Vagina (tissue), 2 donors: ENCODE data around the gene TNFRSF8. TPM values are rescaled to one million over a fixed set of nuclear protein-coding genes. Genes with fewer than 3 reads are reported as not detected.
A peak's percentile ranks its signal among the peaks of the same experiment; 100 is the strongest.

Experiments
- DNase-seq, 2 donors: peaks; one replicate each; pipeline ENCODE4 v3.0.0-alpha.2; 2017; ENCODE audit errors: extremely low spot score in 2 of 2
- H3K27ac ChIP-seq: fragments of 200-600 bp; sonication (generic); one replicate; pipeline ENCODE4 v1.5.1; 2019
- H3K27me3 ChIP-seq: fragments of 200-600 bp; sonication (generic); one replicate; pipeline ENCODE4 v1.5.1; 2019
- H3K36me3 ChIP-seq, 2 donors: fragments of 200-600 bp; sonication (generic); one replicate each; pipeline ENCODE4 v1.5.1; 2017 to 2019
- H3K4me1 ChIP-seq: fragments of 200-600 bp; sonication (generic); one replicate; pipeline ENCODE4 v1.5.1; 2019
- H3K4me3 ChIP-seq, 2 donors: fragments of 200-600 bp; sonication (generic); 1 replicate in 1 of 2; 2 replicates in 1 of 2; pipeline ENCODE4 v1.5.1; 2016 to 2019
- H3K9me3 ChIP-seq: fragments of 200-600 bp; sonication (generic); one replicate; pipeline ENCODE4 v1.5.1; 2019
- POLR2A ChIP-seq, 2 donors: fragments of 450-650 bp; IDR thresholded peaks; one replicate each; pipeline ENCODE4 v1.6.1; 2017; ENCODE audit warnings: antibody characterized with exemption in 2 of 2, mild to moderate bottlenecking in 2 of 2, moderate library complexity in 2 of 2
- POLR2AphosphoS5 ChIP-seq, 2 donors: sonication (generic); formaldehyde crosslinking; IDR thresholded peaks; one replicate each; pipeline ENCODE4 v1.9.0; 2017; ENCODE audit warnings: antibody characterized with exemption in 2 of 2, mild to moderate bottlenecking in 2 of 2, low read depth in 1 of 2; ENCODE audit not compliant: insufficient read depth in 1 of 2
- intact Hi-C: fragments of 100-400 bp; cut with DNase I; formaldehyde crosslinking; loops from one replicate; pipeline ENCODE4 v1.15.1; 2023
- total RNA-seq: library from RNA; depleted of rRNA; stranded (reverse); fragments of >200 nt; gene quantifications from one replicate; pipeline ENCODE4 v1.2.3, GENCODE V29; 2016
- TF ChIP-seq, protein P1 (sequence below), 3 experiments: fragments of 450-650 bp in 2 of 3; fragments of 200-600 bp in 1 of 3; sonication (generic) in 1 of 3; IDR thresholded peaks; one replicate each; pipeline ENCODE4 v1.5.1; 2017 to 2019; ENCODE audit warnings: antibody characterized with exemption in 3 of 3, mild to moderate bottlenecking in 2 of 3, moderate library complexity in 2 of 3

Gene TNFRSF8
- total RNA-seq, 1 donor from 2014 or later = 1.2 TPM

DNA sequence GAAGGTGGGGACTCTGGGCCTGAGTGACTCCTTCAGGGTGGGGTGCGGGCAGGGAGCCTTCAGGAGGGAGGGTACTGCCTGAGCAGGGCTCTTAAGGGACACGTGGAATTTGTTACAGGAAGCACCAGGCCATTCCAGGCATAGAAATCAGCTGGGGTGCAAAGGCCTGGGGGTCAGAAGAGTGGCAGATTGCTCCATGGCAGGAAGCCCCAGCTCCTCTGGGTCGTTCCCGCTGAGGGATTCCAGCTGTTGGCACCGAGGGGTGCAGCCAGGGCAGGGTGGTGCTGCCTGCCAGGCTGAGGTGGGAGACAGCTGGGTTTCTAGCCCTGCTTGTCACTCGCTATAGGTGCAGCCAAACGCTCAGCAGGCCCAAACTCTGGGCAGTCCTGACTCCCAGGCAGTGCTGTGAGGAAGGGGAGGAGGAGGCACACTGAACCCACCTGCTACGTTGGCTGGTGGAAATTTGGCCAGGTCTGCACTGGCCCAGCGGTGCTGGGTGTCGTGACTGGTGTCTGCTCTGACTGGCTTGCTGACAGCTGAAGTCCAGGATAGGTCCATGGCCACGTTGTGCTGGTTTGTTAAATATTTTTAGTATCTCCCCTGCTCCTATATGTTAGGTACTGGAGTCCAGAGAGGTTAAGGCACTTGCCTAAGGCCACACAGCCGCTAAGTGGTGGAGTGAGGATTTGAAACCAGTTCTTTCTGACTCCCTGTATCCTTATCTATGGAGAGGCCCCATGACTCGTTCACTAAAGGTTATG is 123.0 kb downstream of the TNFRSF8 start:
- peak overlapping the region in 1 of 2 donors; percentile 5 for H3K4me3 ChIP-seq
- intact Hi-C loops = no loop called here
- H3K27ac ChIP-seq = peak overlapping the region; percentile 88
- peaks cover 0 to 4% of the 10 kb centered on the region in 2 donors for H3K36me3 ChIP-seq
- peaks cover 72% of the 10 kb centered on the region for H3K4me1 ChIP-seq
- H3K9me3 ChIP-seq = no peaks in the 10 kb centered on the region
- no peak for DNase-seq
- H3K27me3 ChIP-seq = no peaks in the 10 kb centered on the region
- TF ChIP-seq, protein P1, sequence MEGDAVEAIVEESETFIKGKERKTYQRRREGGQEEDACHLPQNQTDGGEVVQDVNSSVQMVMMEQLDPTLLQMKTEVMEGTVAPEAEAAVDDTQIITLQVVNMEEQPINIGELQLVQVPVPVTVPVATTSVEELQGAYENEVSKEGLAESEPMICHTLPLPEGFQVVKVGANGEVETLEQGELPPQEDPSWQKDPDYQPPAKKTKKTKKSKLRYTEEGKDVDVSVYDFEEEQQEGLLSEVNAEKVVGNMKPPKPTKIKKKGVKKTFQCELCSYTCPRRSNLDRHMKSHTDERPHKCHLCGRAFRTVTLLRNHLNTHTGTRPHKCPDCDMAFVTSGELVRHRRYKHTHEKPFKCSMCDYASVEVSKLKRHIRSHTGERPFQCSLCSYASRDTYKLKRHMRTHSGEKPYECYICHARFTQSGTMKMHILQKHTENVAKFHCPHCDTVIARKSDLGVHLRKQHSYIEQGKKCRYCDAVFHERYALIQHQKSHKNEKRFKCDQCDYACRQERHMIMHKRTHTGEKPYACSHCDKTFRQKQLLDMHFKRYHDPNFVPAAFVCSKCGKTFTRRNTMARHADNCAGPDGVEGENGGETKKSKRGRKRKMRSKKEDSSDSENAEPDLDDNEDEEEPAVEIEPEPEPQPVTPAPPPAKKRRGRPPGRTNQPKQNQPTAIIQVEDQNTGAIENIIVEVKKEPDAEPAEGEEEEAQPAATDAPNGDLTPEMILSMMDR (IDR thresholded peaks at IDR 0.05) = no peak
- peak in 1 of 2 donors; percentile 33 for TF ChIP-seq POLR2AphosphoS5 (IDR thresholded peaks at IDR 0.05; ENCODE audit: insufficient read depth in 1 of 2, low read depth in 1 of 2)

DNA sequence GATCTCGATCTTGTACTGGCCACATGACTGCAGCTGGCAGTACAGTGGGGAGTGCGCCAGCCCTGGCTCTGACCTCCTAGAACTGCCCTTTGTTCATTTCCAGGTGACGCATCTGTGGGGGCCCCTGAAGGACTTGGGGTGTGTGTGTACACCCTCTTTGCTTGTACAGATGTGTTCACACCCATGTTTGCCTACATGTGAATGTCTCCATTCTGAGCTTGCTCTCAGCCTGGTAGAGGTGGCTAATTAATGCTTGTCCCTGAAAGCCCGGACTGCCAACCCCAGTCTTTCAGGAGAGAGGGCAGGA is 123.5 kb downstream of the TNFRSF8 start:
- H3K4me1 ChIP-seq = peaks cover 67% of the 10 kb centered on the region
- H3K4me3 ChIP-seq = no peak overlapping the region
- H3K27me3 ChIP-seq = no peaks in the 10 kb centered on the region
- DNase-seq = no peak
- peak overlapping the region; percentile 88 for H3K27ac ChIP-seq
- H3K9me3 ChIP-seq = no peaks in the 10 kb centered on the region
- no peak for TF ChIP-seq POLR2AphosphoS5 (IDR thresholded peaks at IDR 0.05; ENCODE audit: insufficient read depth in 1 of 2, low read depth in 1 of 2)
- TF ChIP-seq, protein P1 (IDR thresholded peaks at IDR 0.05) = no peak
- peaks cover 0 to 9% of the 10 kb centered on the region in 2 donors for H3K36me3 ChIP-seq
- intact Hi-C loops = no loop called here

DNA sequence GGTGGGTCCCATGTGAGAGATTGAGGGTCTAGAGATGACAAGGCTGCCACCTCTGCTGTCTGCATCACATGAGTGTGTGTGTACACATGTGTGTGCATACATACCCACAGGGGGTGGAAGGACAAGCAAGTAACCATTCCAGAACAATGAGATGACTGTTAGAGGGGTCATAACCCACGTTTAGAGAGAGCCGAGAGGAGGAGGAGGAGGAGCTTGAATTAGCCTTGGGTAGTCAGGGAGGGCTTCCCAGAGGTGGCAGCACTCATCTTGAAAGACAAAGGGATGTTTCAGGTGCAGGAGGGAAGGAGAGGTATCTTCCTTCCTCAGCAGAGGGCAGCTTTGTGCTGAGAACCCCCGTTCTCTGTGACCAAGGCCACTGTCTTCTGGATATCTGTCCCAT is 125.0 kb downstream of the TNFRSF8 start:
- Histone ChIP-seq H3K4me3 (no peak overlapping the region), H3K27me3 (no peaks in the 10 kb centered on the region), H3K9me3 (no peaks in the 10 kb centered on the region), H3K4me1 (peaks cover 52% of the 10 kb centered on the region), H3K36me3 (peaks cover 0 to 20% of the 10 kb centered on the region in 2 donors), H3K27ac (peak overlapping the region; percentile 27)
- DNase-seq = no peak
- intact Hi-C loops = no loop called here
- TF ChIP-seq POLR2A (IDR thresholded peaks at IDR 0.05) = no peak
- no peak for TF ChIP-seq POLR2AphosphoS5 (IDR thresholded peaks at IDR 0.05; ENCODE audit: insufficient read depth in 1 of 2, low read depth in 1 of 2)
- TF ChIP-seq, protein P1 (IDR thresholded peaks at IDR 0.05) = no peak

DNA sequence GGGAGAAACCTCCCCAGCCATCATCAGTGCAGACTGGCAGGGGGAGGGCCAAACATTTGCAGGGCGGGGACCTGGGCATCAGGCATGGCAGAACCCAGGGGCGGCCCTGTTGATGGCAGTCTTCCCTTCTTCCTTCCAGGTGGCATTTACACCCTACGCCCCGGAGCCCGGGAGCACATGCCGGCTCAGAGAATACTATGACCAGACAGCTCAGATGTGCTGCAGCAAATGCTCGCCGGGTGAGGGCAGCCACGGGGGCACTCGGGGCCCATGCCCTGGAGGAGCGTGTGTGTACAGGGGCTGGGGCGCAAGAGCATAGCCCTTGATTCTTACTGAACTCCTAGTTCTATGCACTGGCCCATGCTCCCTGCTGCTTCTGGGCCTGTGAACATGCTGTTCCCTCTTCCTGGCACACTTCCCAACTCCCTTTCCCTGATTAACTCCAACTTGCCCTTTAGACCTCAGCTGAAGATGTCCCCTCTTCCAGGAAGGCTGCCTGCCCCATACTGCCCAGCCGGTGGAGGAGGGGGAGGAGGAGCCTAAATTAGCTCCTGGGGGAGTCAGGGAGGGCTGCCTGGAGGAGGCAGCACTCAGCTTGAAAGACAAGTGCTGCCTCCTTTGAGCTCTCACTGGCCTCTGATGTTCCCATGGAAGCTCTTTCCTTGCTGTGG is 125.7 kb downstream of the TNFRSF8 start:
- intact Hi-C loops = no loop called here
- H3K27ac ChIP-seq = peak overlapping the region; percentile 27

More for the DNA sequence above, 125.7 kb downstream of the TNFRSF8 start:
- H3K9me3 ChIP-seq = no peaks in the 10 kb centered on the region
- no peak overlapping the region for H3K4me3 ChIP-seq
- peaks cover 51% of the 10 kb centered on the region for H3K4me1 ChIP-seq
- H3K36me3 ChIP-seq = peaks cover 0 to 24% of the 10 kb centered on the region in 2 donors
- H3K27me3 ChIP-seq = no peaks in the 10 kb centered on the region
- TF ChIP-seq POLR2AphosphoS5 (IDR thresholded peaks at IDR 0.05; ENCODE audit: insufficient read depth in 1 of 2, low read depth in 1 of 2) (no peak), POLR2A (IDR thresholded peaks at IDR 0.05) (no peak)
- TF ChIP-seq, protein P1 (IDR thresholded peaks at IDR 0.05) = no peak
- no peak for DNase-seq
